ENCODE data around the gene ASB7.

The ASB7 gene

GRCh38 chr15:100691321-100691720 is 88.9 kb downstream of the ASB7 start:
- peaks cover 13% of the 10 kb centered on the region for H3K4me1 ChIP-seq (ENCODE audit: control insufficient read depth, insufficient read depth, low read length)
- H3K27me3 ChIP-seq (ENCODE audit: control insufficient read depth, insufficient read depth, low read length), result no peaks in the 10 kb centered on the region
- no peak overlapping the region for H3K4me3 ChIP-seq (ENCODE audit: low read length)
- no peak overlapping the region for H3K27ac ChIP-seq (ENCODE audit: low read depth, low read length)
- no peak overlapping the region for H3K9ac ChIP-seq (ENCODE audit: low read length)
- H3K36me3 ChIP-seq (ENCODE audit: control insufficient read depth, insufficient read depth, low read length), result no peaks in the 10 kb centered on the region

DNA sequence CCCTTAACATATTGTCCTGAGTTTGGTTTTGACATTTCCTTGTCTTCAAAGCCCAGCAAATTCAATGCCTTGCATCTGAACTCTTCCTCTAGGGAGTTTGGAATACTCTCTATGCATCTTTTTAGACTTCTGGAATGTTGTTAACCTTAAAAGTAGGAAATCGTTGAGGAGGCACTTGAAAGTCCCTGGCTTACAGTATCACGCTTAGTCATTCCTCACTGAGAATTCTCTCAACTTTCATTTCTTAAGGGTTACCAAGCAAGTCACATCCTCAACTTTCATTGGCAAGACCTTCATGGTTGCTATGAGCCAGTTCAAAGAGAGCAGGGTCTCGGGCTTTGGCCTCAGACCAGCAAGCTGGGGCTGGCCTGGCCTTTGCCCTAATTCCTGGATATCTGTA is 89.9 kb downstream of the ASB7 start:
- Histone ChIP-seq H3K4me3 (ENCODE audit: low read length) (no peak overlapping the region), H3K27me3 (ENCODE audit: control insufficient read depth, insufficient read depth, low read length) (no peaks in the 10 kb centered on the region), H3K9ac (ENCODE audit: low read length) (no peak overlapping the region), H3K27ac (ENCODE audit: low read depth, low read length) (peak overlapping the region; percentile 37), H3K4me1 (ENCODE audit: control insufficient read depth, insufficient read depth, low read length) (peaks cover 11% of the 10 kb centered on the region), H3K36me3 (ENCODE audit: control insufficient read depth, insufficient read depth, low read length) (no peaks in the 10 kb centered on the region)

GRCh38 chr15:100692671-100693070 is 90.3 kb downstream of the ASB7 start:
- no peaks in the 10 kb centered on the region for H3K27me3 ChIP-seq (ENCODE audit: control insufficient read depth, insufficient read depth, low read length)
- H3K27ac ChIP-seq (ENCODE audit: low read depth, low read length), result peak overlapping the region; percentile 37
- peaks cover 8% of the 10 kb centered on the region for H3K4me1 ChIP-seq (ENCODE audit: control insufficient read depth, insufficient read depth, low read length)
- no peaks in the 10 kb centered on the region for H3K36me3 ChIP-seq (ENCODE audit: control insufficient read depth, insufficient read depth, low read length)
- H3K9ac ChIP-seq (ENCODE audit: low read length), result no peak overlapping the region
- no peak overlapping the region for H3K4me3 ChIP-seq (ENCODE audit: low read length)

DNA sequence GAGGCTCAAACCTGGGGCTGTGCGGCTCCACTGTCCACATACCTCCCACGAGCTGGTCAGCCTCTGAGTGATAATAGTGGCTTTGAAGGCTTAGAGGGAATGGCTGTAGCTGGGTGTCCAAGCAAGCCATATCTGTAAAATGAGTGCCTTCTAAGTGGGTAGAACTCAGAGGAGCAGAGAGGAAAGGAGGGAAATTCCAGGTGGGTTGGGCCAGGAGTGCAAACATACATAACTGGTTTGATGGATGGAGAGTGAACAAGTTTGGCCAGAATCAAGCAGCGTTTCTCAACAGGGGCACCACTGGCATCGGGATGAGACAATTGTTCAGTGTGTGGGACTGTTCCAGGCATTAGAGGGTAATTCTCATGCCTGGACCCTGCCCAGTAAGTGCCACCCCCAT is 91.1 kb downstream of the ASB7 start:
- Histone ChIP-seq H3K27ac (ENCODE audit: low read depth, low read length) (no peak overlapping the region), H3K4me1 (ENCODE audit: control insufficient read depth, insufficient read depth, low read length) (peaks cover 8% of the 10 kb centered on the region)

GRCh38 chr15:100694381-100695021 is 92.1 kb downstream of the ASB7 start:
- no peak overlapping the region for H3K4me3 ChIP-seq (ENCODE audit: low read length)
- peaks cover 8% of the 10 kb centered on the region for H3K4me1 ChIP-seq (ENCODE audit: control insufficient read depth, insufficient read depth, low read length)
- H3K27ac ChIP-seq (ENCODE audit: low read depth, low read length), result peak overlapping the region; percentile 70
- H3K9ac ChIP-seq (ENCODE audit: low read length), result no peak overlapping the region
- H3K36me3 ChIP-seq (ENCODE audit: control insufficient read depth, insufficient read depth, low read length), result no peaks in the 10 kb centered on the region
- H3K27me3 ChIP-seq (ENCODE audit: control insufficient read depth, insufficient read depth, low read length), result no peaks in the 10 kb centered on the region

More for the DNA sequence above, 91.1 kb downstream of the ASB7 start:
- H3K9ac ChIP-seq (ENCODE audit: low read length), result no peak overlapping the region
- no peak overlapping the region for H3K4me3 ChIP-seq (ENCODE audit: low read length)
- H3K36me3 ChIP-seq (ENCODE audit: control insufficient read depth, insufficient read depth, low read length), result no peaks in the 10 kb centered on the region
- H3K27me3 ChIP-seq (ENCODE audit: control insufficient read depth, insufficient read depth, low read length), result no peaks in the 10 kb centered on the region

DNA sequence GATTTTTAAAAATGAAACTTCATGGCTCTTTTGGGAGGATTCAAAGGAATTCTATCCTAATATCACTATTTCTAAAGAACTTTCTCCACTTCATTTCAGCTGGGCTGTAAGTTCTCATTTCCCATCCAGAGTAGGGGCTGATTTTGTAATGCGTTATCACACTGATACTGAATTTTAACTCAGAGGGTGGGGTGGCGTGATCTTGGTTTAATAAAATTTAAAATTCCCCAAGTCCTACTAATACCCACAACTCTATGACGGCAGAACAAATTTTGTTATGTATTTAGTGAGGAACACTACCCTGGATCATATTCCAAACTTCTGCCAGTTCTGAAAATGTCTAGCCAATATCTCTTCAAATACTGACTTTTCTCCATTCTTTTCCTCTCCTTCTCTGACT is 92.7 kb downstream of the ASB7 start:
- Histone ChIP-seq H3K9ac (ENCODE audit: low read length) (no peak overlapping the region), H3K27me3 (ENCODE audit: control insufficient read depth, insufficient read depth, low read length) (no peaks in the 10 kb centered on the region), H3K36me3 (ENCODE audit: control insufficient read depth, insufficient read depth, low read length) (no peaks in the 10 kb centered on the region), H3K4me1 (ENCODE audit: control insufficient read depth, insufficient read depth, low read length) (peaks cover 8% of the 10 kb centered on the region), H3K27ac (ENCODE audit: low read depth, low read length) (peak overlapping the region; percentile 70), H3K4me3 (ENCODE audit: low read length) (no peak overlapping the region)

- Histone ChIP-seq H3K4me1 (ENCODE audit: control insufficient read depth, insufficient read depth, low read length) (peaks cover 8% of the 10 kb centered on the region), H3K36me3 (ENCODE audit: control insufficient read depth, insufficient read depth, low read length) (no peaks in the 10 kb centered on the region), H3K27me3 (ENCODE audit: control insufficient read depth, insufficient read depth, low read length) (no peaks in the 10 kb centered on the region), H3K4me3 (ENCODE audit: low read length) (no peak overlapping the region), H3K9ac (ENCODE audit: low read length) (no peak overlapping the region), H3K27ac (ENCODE audit: low read depth, low read length) (no peak overlapping the region)
Observed at GRCh38 chr15:100696452-100696851, 94.1 kb downstream of the ASB7 start.
